GM18907 (cell line): ENCODE measurements around the gene SMPD3.

Source experiments
- ATAC-seq: cut with Tn5 transposase; IDR thresholded peaks from one replicate; pipeline ENCODE4 v1.9.1; 2021; ENCODE audit warnings: mild to moderate bottlenecking, moderate library complexity; ENCODE audit not compliant: unreplicated experiment

The SMPD3 gene

GRCh38 chr16:68408428-68408827 is 39.9 kb downstream of the SMPD3 start:
- no peak for ATAC-seq

- ATAC-seq = no peak
These were observed 41.7 kb downstream of the SMPD3 start for GRCh38 chr16:68406458-68407152.

GRCh38 chr16:68404736-68405345 is 43.5 kb downstream of the SMPD3 start:
- ATAC-seq = no peak

GRCh38 chr16:68403704-68404103 is 44.6 kb downstream of the SMPD3 start:
- no peak for ATAC-seq

- ATAC-seq = no peak
These were observed 45.1 kb downstream of the SMPD3 start for GRCh38 chr16:68403177-68403576.

- ATAC-seq = no peak
These were observed 45.6 kb downstream of the SMPD3 start for GRCh38 chr16:68402748-68403040.

GRCh38 chr16:68401871-68402747 is 46.2 kb downstream of the SMPD3 start:
- no peak for ATAC-seq

- no peak for ATAC-seq
These were observed 47.3 kb downstream of the SMPD3 start for GRCh38 chr16:68400924-68401460.

- ATAC-seq = no peak
These were observed 48.0 kb downstream of the SMPD3 start for GRCh38 chr16:68400083-68400923.

GRCh38 chr16:68399456-68399855 is 48.9 kb downstream of the SMPD3 start:
- ATAC-seq = no peak

GRCh38 chr16:68397710-68398201 is 50.6 kb downstream of the SMPD3 start:
- ATAC-seq = no peak

GRCh38 chr16:68396481-68396880 is 51.8 kb downstream of the SMPD3 start:
- no peak for ATAC-seq

GRCh38 chr16:68395815-68396214 is 52.5 kb downstream of the SMPD3 start:
- ATAC-seq = no peak

GRCh38 chr16:68395167-68395786 is 53.0 kb downstream of the SMPD3 start:
- ATAC-seq = no peak

- ATAC-seq = no peak
These were observed 55.0 kb downstream of the SMPD3 start for GRCh38 chr16:68393333-68393732.

- no peak for ATAC-seq
These were observed 58.4 kb downstream of the SMPD3 start for GRCh38 chr16:68389750-68390371.

- no peak for ATAC-seq
These were observed 59.3 kb downstream of the SMPD3 start for GRCh38 chr16:68389006-68389405.

GRCh38 chr16:68388124-68388523 is 60.2 kb downstream of the SMPD3 start:
- ATAC-seq = no peak

- ATAC-seq = no peak
These were observed 61.0 kb downstream of the SMPD3 start for GRCh38 chr16:68387301-68387700.

GRCh38 chr16:68386628-68387027 is 61.7 kb downstream of the SMPD3 start:
- no peak for ATAC-seq
